ENCODE results near the gene CNTNAP5. TPM values are rescaled to one million over a fixed set of nuclear protein-coding genes. Genes with fewer than 3 reads are reported as not detected.

Gene CNTNAP5
- total and polyA plus RNA-seq, 2 donors (not counting 1 experiment from before 2014, with no cell fraction given), result not detected

DNA sequence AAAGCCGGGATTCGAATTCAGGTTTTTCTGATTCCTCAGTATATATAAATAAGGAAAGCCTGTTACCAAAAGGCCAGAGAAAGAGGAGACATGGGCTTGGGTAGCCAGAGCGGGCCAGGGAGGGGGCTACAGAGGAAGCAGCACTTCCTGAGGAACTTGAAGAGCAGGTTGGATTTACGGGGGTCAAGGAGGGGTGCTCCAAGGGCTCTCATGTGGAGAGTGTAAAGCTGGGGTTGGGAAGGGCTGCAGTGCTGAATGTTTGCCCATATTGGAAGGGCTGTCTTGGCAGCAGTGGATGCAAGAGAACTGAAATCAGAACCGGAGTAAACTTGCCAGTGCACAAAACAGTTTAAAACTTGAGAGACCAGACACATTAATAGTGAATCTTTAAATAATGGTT, 511.5 kb downstream of the CNTNAP5 start:
- Mint-ChIP-seq H3K27me3 (no peaks in the 10 kb centered on the region), H3K9me3 (ENCODE audit: insufficient read depth) (peaks cover 2% of the 10 kb centered on the region), H3K4me1 (no peaks in the 10 kb centered on the region), H3K4me3 (no peak overlapping the region), H3K27ac (no peak overlapping the region)
- Histone ChIP-seq H3K79me2 (ENCODE audit: control insufficient read depth, insufficient read depth, low read length) (no peaks in the 10 kb centered on the region), H4K20me1 (ENCODE audit: control insufficient read depth, insufficient read depth, low read length, poor library complexity, severe bottlenecking) (no peaks in the 10 kb centered on the region), H3K27me3 (replicated peaks in 1 of 4; ENCODE audit: control extremely low read depth in 1 of 4, control insufficient read depth in 3 of 4, insufficient read depth in 4 of 4, low read length in 3 of 4) (no peaks in the 10 kb centered on the region), H3K27ac (ENCODE audit: low read length in 2 of 2) (no peak overlapping the region), H3K4me1 (ENCODE audit: control insufficient read depth in 2 of 2, insufficient read depth in 2 of 2, low read length in 2 of 2) (no peaks in the 10 kb centered on the region), H3K4me2 (replicated peaks; ENCODE audit: low read depth, low read length, poor library complexity, severe bottlenecking) (no peak overlapping the region), H3K4me3 (ENCODE audit: control extremely low read depth in 1 of 5, extremely low read depth in 1 of 5, insufficient read depth in 1 of 5, low read depth in 2 of 5, low read length in 4 of 5) (no peak overlapping the region), H3K36me3 (replicated peaks in 1 of 2; ENCODE audit: control extremely low read depth in 1 of 2, control insufficient read depth in 1 of 2, extremely low read depth in 1 of 2, insufficient read depth in 2 of 2, low read length in 1 of 2) (no peaks in the 10 kb centered on the region), H2AFZ (ENCODE audit: insufficient read depth, low read depth, low read length, poor library complexity, severe bottlenecking) (no peak overlapping the region), H3K9ac (ENCODE audit: low read length) (no peak overlapping the region), H3K9me3 (ENCODE audit: control extremely low read depth in 1 of 3, control insufficient read depth in 2 of 3, insufficient read depth in 1 of 3, low read length in 2 of 3) (peaks cover 0 to 4% (median 0%) of the 10 kb centered on the region in 3 donors)
- ChIA-PET CTCF (no interaction called here), POLR2A (no interaction called here)
- TF ChIP-seq EZH2 (IDR thresholded peaks at IDR 0.05; ENCODE audit: borderline replicate concordance, insufficient read depth, low read depth, low read length, poor library complexity, severe bottlenecking) (no peak), CTCF (IDR thresholded peaks at IDR 0.05) (no peak)
- ATAC-seq (ENCODE audit: low read depth) (no peak), DNase-seq (no peak)
- intact Hi-C loops (cut with micrococcal nuclease), result no loop called here
- 17% methylated on average over 2 of the region's 5 CpGs for WGBS (ENCODE audit: insufficient coverage)

DNA sequence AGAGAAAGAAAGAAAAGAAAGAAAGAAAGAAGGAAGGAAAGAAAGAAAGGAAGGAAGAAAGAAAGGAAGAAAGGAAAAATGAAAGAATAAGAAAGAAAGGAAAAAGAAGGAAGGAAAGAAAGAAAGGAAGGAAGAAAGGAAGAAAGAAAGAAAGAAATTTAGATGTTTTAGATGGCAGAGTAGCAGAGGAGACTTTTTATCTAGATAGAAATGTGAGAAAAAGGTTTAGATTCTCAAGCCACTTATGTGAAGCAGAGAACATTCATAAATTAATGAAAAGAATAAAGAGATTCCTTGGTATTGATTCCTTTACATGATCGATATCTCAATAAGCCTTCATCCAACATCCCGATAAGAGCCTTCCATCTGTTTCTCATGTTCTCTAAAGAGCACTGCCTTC, 513.5 kb downstream of the CNTNAP5 start:
- ChIA-PET CTCF (no interaction called here), POLR2A (no interaction called here)
- no peaks in the 10 kb centered on the region for H3K27me3 Mint-ChIP-seq
- H3K4me1 ChIP-seq (ENCODE audit: control insufficient read depth in 2 of 2, insufficient read depth in 2 of 2, low read length in 2 of 2), result no peaks in the 10 kb centered on the region
- WGBS (ENCODE audit: insufficient coverage), result 100% methylated on average over 2 of the region's 2 CpGs
- H3K9me3 ChIP-seq (ENCODE audit: control extremely low read depth in 1 of 3, control insufficient read depth in 2 of 3, insufficient read depth in 1 of 3, low read length in 2 of 3), result peaks cover 0 to under 1% (median 0%) of the 10 kb centered on the region in 3 donors
- H3K9ac ChIP-seq (ENCODE audit: low read length), result no peak overlapping the region
- no peak overlapping the region for H3K4me2 ChIP-seq (replicated peaks; ENCODE audit: low read depth, low read length, poor library complexity, severe bottlenecking)
- H3K9me3 Mint-ChIP-seq (ENCODE audit: insufficient read depth), result peaks cover 2% of the 10 kb centered on the region
- no peak overlapping the region for H3K4me3 ChIP-seq (ENCODE audit: control extremely low read depth in 1 of 5, extremely low read depth in 1 of 5, insufficient read depth in 1 of 5, low read depth in 2 of 5, low read length in 4 of 5)
- no peaks in the 10 kb centered on the region for H3K27me3 ChIP-seq (replicated peaks in 1 of 4; ENCODE audit: control extremely low read depth in 1 of 4, control insufficient read depth in 3 of 4, insufficient read depth in 4 of 4, low read length in 3 of 4)
- H3K4me3 Mint-ChIP-seq, result no peak overlapping the region
- no peaks in the 10 kb centered on the region for H3K79me2 ChIP-seq (ENCODE audit: control insufficient read depth, insufficient read depth, low read length)
- intact Hi-C loops (cut with micrococcal nuclease), result no loop called here
- H3K36me3 ChIP-seq (replicated peaks in 1 of 2; ENCODE audit: control extremely low read depth in 1 of 2, control insufficient read depth in 1 of 2, extremely low read depth in 1 of 2, insufficient read depth in 2 of 2, low read length in 1 of 2), result no peaks in the 10 kb centered on the region
- no peaks in the 10 kb centered on the region for H4K20me1 ChIP-seq (ENCODE audit: control insufficient read depth, insufficient read depth, low read length, poor library complexity, severe bottlenecking)
- H3K27ac Mint-ChIP-seq, result no peak overlapping the region
- no peak for ATAC-seq (ENCODE audit: low read depth)
- no peak for TF ChIP-seq EZH2 (IDR thresholded peaks at IDR 0.05; ENCODE audit: borderline replicate concordance, insufficient read depth, low read depth, low read length, poor library complexity, severe bottlenecking)
- TF ChIP-seq CTCF (IDR thresholded peaks at IDR 0.05), result peak; percentile 25
- H3K27ac ChIP-seq (ENCODE audit: low read length in 2 of 2), result no peak overlapping the region
- H3K4me1 Mint-ChIP-seq, result no peaks in the 10 kb centered on the region
- no peak for DNase-seq
- H2AFZ ChIP-seq (ENCODE audit: insufficient read depth, low read depth, low read length, poor library complexity, severe bottlenecking), result no peak overlapping the region
